Stimulated activated CD8-positive, alpha-beta memory T cell treated with anti-CD3 and anti-CD28 coated beads, Interleukin-4, amount 100 ng/mL, for 24 hours (primary cell): ENCODE results near the gene VOPP1.

ENCODE experiments used
- DNase-seq: peaks from one replicate; pipeline ENCODE4 v3.0.0-alpha.2; 2020; ENCODE audit warnings: low read depth

The VOPP1 gene

DNA sequence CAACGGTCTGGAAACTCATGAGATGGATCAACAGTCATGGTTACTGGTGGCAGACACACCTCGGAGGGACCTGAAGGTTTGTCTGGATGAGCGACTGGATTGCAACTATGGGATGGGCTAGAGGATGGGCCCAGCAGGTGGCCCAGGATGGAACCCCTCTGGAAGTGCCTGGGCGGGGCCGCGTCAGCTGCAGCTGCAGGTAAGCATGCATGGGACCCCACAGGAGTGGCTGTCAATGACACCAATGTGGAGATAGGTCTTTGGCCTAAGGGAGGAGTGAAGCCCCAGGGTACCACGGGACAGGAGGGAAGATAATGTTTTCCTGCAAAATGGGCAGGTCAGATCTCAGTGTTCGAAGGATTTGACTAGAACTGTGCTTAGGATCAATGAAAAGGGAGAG, 103.8 kb downstream of the VOPP1 start:
- no peak for DNase-seq

GRCh38 chr7:55467047-55467593, 105.2 kb downstream of the VOPP1 start:
- no peak for DNase-seq

DNA sequence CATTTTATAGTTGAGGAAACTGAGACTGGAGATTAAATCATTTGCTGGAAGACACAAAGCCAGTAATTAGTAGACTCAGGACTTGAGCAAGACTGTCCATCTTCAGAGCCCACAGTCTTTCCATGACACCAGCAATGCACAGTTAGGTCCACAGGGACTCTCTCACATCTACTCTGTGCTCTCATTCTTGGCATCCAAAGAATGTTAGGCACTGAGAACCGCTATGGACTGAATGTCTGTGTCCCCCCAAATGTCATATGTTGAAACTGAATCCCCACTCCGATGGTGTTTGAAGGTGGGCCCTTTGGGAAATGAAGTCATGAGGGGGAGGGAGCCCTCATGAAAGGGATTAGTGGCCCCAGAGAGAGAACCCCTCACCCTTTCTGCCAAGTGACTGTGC, 106.6 kb downstream of the VOPP1 start:
- no peak for DNase-seq

GRCh38 chr7:55464422-55464821, 107.9 kb downstream of the VOPP1 start:
- DNase-seq = no peak

DNA sequence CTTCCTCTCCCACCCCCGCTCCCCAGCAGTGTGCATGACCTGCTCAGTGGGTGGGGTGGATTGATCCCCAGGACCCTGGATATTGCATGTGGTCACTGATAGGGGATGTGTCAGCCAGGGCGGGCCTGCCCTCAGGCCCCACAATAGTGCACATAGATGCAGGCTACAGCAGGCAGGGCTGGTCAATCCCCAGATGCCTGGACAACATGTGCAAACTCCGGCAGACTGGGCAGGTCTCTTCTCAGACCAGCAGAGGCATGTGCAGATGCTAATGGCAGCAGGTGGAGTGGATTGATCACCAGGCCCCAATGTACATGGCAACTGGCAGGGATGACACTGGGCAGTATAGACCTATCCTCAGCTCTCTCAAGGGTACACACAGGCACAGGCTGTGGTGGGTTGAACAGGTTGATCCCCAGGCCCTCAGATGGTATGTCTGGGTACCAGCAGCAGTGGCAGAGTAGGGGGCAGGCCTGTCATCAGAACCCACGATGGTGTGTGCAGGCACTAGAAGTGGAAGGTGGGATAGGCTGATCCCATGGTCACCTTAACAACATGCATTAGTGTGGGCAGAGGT, 108.5 kb downstream of the VOPP1 start:
- DNase-seq = no peak

DNA sequence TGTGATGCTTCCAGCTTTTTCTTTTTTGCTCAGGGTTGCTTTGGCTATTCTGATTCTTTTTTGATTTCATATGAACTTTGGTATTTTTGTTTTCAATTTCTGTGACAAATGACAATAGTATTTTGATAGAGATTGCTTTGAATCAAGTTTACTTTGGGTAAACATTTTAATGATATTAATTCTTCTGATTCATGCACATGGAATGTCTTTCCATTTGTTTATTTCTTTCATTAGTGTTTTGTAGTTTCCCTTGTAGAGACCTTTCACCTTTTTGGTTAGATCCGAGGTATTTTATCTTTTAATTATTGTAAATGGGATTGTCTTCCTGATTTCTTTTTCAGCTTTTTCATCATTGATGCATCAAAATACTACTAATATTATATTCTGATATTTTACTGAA, 114.0 kb downstream of the VOPP1 start:
- no peak for DNase-seq

GRCh38 chr7:55457801-55458200, 114.5 kb downstream of the VOPP1 start:
- DNase-seq = no peak

- DNase-seq = no peak
Measured at GRCh38 chr7:55452971-55453370, 119.3 kb downstream of the VOPP1 start.

- no peak for DNase-seq
Measured at GRCh38 chr7:55449992-55450535, 122.2 kb downstream of the VOPP1 start.

GRCh38 chr7:55449205-55449991, 122.9 kb downstream of the VOPP1 start:
- DNase-seq = no peak

- DNase-seq = no peak
Measured at GRCh38 chr7:55448526-55448925, 123.8 kb downstream of the VOPP1 start.

- no peak for DNase-seq
Measured at GRCh38 chr7:55444786-55445185, 127.5 kb downstream of the VOPP1 start.

- no peak for DNase-seq
Measured at GRCh38 chr7:55441774-55442522, 130.4 kb downstream of the VOPP1 start.

GRCh38 chr7:55441002-55441401, 131.3 kb downstream of the VOPP1 start:
- DNase-seq = no peak

DNA sequence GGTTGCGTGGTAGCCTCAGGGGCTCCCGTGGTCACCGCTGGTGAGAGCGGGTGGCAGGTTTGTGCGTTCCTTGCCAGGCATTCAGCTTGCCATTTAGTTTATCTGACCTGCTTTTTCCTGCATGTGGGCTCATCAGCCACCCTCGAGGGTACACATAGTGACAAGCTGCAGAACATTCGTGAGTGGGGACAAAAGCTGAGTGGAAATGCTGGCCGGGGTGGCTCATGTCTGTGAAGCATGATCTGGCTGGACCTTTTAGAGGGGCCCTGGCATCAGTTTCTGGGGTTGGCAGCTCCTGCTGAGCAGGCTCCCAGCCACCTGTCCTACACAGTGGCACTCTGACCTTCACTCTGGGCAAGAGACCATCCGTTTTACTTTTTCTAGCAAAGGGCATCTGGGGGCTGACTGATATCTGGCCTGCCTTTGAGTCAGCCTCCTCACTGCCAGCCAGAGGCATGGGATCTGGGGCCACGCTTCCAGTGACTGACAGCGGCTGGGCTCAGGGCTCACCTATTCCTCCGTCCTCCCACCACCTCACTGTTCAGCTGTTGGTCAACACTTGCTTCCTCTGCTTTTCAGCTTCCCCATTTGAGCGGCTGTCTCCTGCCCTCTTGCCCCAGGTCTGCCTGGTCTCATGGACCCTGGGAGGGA, 132.1 kb downstream of the VOPP1 start:
- DNase-seq = no peak

DNA sequence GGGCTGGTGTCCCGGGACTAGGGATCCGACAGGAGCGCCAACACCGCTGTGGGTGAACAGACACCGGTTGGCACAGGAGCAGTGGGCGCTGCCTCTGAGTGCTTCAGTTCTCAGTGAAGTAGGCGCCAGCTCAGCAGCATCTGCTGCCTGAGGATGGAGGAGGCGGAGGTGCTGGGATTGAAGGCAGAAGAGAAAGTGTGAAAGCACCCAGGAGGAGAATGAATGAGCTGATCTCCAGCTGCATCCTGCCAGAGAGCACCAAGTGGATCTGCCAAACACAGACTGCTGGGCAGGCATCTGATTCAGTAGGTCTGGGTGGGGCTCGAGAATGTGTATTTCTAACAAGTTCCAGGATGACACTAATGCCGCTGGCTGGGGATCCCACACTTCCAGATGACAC, 132.7 kb downstream of the VOPP1 start:
- no peak for DNase-seq

DNA sequence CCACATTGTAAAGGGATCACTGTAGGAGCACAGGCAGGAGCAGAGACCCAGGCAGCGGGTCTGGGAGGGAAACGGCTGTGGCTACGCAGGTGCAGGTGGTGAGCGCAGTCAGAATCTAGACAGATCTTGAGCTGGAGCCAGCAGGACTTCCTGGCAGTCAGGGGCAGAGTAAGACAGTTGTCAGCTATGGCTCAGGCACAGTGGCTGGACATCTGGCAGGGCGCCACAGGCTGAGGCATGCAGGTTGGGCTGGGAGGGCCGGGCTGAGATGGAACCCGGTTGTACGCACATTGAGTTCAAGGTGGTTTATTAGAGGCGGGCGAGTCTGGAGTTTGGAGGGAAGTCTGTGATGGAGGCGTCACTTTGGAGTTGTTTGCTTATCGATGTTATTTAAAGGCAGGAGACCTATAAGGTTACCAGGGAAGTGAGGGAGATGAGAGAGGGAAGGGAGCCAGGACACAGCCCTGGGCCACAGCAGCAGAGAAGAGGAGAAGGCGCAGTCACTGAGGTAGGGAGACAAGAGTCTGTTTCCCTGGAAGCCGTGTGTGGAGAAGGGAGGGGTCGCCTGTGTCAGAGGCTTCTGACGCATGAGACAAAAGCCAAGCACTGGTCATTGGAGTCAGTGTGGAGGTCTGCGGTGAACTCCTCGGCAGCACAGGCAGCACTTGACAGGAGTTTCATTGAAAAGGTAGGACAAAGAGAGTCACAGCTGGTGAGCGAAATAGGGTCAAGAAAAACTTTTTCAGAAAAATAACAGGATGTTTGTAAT, 133.4 kb downstream of the VOPP1 start:
- DNase-seq = no peak

DNA sequence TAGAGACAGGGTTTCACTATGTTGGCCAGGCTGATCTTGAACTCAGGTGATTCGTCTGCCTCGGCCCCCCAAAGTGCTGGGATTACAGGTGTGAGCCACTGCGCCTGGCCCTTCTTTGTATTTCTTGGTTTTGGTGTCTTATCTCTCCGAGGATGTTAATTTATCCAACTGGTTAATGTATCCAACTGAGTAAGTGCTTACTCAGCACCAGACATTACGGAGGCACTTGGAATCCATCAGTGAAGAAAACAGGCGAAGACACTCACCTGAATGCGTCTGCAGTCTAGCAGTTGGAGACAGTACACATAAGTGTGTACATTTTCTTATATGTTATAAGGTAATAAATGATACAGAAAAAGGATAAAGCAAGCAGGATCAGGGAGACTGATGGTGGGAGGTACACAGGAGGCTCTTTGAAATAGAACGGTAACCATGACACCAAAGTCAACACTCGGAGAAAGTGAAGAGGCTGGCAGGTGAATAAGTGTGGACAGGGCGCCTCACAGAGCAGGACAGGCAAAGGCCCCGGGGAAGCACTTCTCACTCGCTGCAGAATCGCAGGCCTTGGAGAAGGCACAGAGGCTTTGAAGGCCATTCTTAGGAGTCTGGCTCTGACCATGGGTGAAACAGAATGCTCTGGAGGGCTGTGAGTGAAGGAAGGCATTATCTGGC, 134.1 kb downstream of the VOPP1 start:
- no peak for DNase-seq

DNA sequence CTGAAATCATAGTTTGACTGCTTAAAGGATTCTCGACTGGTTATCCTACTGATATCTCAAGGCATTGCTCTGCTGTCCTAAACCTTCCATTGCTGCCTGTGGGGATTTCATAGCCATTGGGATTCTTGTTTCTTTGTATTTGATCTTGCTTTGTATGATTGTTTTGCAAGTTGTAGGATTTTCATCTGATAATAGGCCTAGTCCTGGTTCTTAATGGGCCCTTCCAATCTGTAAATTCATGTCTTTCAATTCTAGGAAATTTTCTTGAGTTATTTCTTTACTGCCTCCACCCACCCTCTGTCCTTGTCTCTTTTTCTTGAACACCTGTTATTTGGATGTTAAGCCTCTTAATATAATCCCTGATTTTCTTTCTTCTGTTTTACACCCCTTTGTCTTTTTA, 134.9 kb downstream of the VOPP1 start:
- no peak for DNase-seq

GRCh38 chr7:55436457-55436856, 135.8 kb downstream of the VOPP1 start:
- DNase-seq = no peak

GRCh38 chr7:55435466-55435865, 136.8 kb downstream of the VOPP1 start:
- DNase-seq = no peak
